ENCODE data around the gene SUPT3H. TPM values are rescaled to one million over a fixed set of nuclear protein-coding genes. Genes with fewer than 3 reads are reported as not detected.

Gene SUPT3H
- total and polyA plus RNA-seq, 2 donors (not counting 1 experiment from before 2014, with no cell fraction given): 5.5 to 12.4 TPM

GRCh38 chr6:45185403-45186251, 192.1 kb downstream of the SUPT3H start:
- ATAC-seq (ENCODE audit: low read depth) (no peak), DNase-seq (no peak)
- intact Hi-C loops (cut with micrococcal nuclease): no loop called here
- Histone ChIP-seq H3K36me3 (replicated peaks in 1 of 2; ENCODE audit: control extremely low read depth in 1 of 2, control insufficient read depth in 1 of 2, extremely low read depth in 1 of 2, insufficient read depth in 2 of 2, low read length in 1 of 2) (no peaks in the 10 kb centered on the region), H3K9me3 (ENCODE audit: control extremely low read depth in 1 of 3, control insufficient read depth in 2 of 3, insufficient read depth in 1 of 3, low read length in 2 of 3) (peaks cover 0 to 3% (median 0%) of the 10 kb centered on the region in 3 donors), H3K4me1 (ENCODE audit: control insufficient read depth in 2 of 2, insufficient read depth in 2 of 2, low read length in 2 of 2) (no peaks in the 10 kb centered on the region), H4K20me1 (ENCODE audit: control insufficient read depth, insufficient read depth, low read length, poor library complexity, severe bottlenecking) (no peaks in the 10 kb centered on the region), H3K4me3 (ENCODE audit: control extremely low read depth in 1 of 5, extremely low read depth in 1 of 5, insufficient read depth in 1 of 5, low read depth in 2 of 5, low read length in 4 of 5) (no peak overlapping the region), H3K4me2 (replicated peaks; ENCODE audit: low read depth, low read length, poor library complexity, severe bottlenecking) (no peak overlapping the region), H3K27me3 (replicated peaks in 1 of 4; ENCODE audit: control extremely low read depth in 1 of 4, control insufficient read depth in 3 of 4, insufficient read depth in 4 of 4, low read length in 3 of 4) (no peaks in the 10 kb centered on the region), H3K27ac (ENCODE audit: low read length in 2 of 2) (no peak overlapping the region), H3K79me2 (ENCODE audit: control insufficient read depth, insufficient read depth, low read length) (no peaks in the 10 kb centered on the region), H3K9ac (ENCODE audit: low read length) (no peak overlapping the region), H2AFZ (ENCODE audit: insufficient read depth, low read depth, low read length, poor library complexity, severe bottlenecking) (no peak overlapping the region)
- no peaks in the 10 kb centered on the region for H3K27me3 Mint-ChIP-seq
- WGBS (ENCODE audit: insufficient coverage): 83% methylated on average over 2 of the region's 2 CpGs
- no peak overlapping the region for H3K4me3 Mint-ChIP-seq
- ChIA-PET CTCF (no interaction called here), POLR2A (no interaction called here)
- H3K9me3 Mint-ChIP-seq (ENCODE audit: insufficient read depth): no peaks in the 10 kb centered on the region
- no peak for TF ChIP-seq EZH2 (IDR thresholded peaks at IDR 0.05; ENCODE audit: borderline replicate concordance, insufficient read depth, low read depth, low read length, poor library complexity, severe bottlenecking)
- TF ChIP-seq, protein P1, sequence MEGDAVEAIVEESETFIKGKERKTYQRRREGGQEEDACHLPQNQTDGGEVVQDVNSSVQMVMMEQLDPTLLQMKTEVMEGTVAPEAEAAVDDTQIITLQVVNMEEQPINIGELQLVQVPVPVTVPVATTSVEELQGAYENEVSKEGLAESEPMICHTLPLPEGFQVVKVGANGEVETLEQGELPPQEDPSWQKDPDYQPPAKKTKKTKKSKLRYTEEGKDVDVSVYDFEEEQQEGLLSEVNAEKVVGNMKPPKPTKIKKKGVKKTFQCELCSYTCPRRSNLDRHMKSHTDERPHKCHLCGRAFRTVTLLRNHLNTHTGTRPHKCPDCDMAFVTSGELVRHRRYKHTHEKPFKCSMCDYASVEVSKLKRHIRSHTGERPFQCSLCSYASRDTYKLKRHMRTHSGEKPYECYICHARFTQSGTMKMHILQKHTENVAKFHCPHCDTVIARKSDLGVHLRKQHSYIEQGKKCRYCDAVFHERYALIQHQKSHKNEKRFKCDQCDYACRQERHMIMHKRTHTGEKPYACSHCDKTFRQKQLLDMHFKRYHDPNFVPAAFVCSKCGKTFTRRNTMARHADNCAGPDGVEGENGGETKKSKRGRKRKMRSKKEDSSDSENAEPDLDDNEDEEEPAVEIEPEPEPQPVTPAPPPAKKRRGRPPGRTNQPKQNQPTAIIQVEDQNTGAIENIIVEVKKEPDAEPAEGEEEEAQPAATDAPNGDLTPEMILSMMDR (IDR thresholded peaks at IDR 0.05): no peak
- H3K27ac Mint-ChIP-seq: no peak overlapping the region
- H3K4me1 Mint-ChIP-seq: peaks cover 3% of the 10 kb centered on the region

GRCh38 chr6:45184937-45185336, 192.8 kb downstream of the SUPT3H start:
- Histone ChIP-seq H3K4me3 (ENCODE audit: control extremely low read depth in 1 of 5, extremely low read depth in 1 of 5, insufficient read depth in 1 of 5, low read depth in 2 of 5, low read length in 4 of 5) (no peak overlapping the region), H3K27ac (ENCODE audit: low read length in 2 of 2) (no peak overlapping the region), H3K36me3 (replicated peaks in 1 of 2; ENCODE audit: control extremely low read depth in 1 of 2, control insufficient read depth in 1 of 2, extremely low read depth in 1 of 2, insufficient read depth in 2 of 2, low read length in 1 of 2) (no peaks in the 10 kb centered on the region), H3K79me2 (ENCODE audit: control insufficient read depth, insufficient read depth, low read length) (no peaks in the 10 kb centered on the region), H3K9ac (ENCODE audit: low read length) (no peak overlapping the region), H3K4me2 (replicated peaks; ENCODE audit: low read depth, low read length, poor library complexity, severe bottlenecking) (no peak overlapping the region), H3K4me1 (ENCODE audit: control insufficient read depth in 2 of 2, insufficient read depth in 2 of 2, low read length in 2 of 2) (no peaks in the 10 kb centered on the region), H3K27me3 (replicated peaks in 1 of 4; ENCODE audit: control extremely low read depth in 1 of 4, control insufficient read depth in 3 of 4, insufficient read depth in 4 of 4, low read length in 3 of 4) (no peaks in the 10 kb centered on the region), H3K9me3 (ENCODE audit: control extremely low read depth in 1 of 3, control insufficient read depth in 2 of 3, insufficient read depth in 1 of 3, low read length in 2 of 3) (peaks cover 0 to 3% (median 0%) of the 10 kb centered on the region in 3 donors), H4K20me1 (ENCODE audit: control insufficient read depth, insufficient read depth, low read length, poor library complexity, severe bottlenecking) (no peaks in the 10 kb centered on the region), H2AFZ (ENCODE audit: insufficient read depth, low read depth, low read length, poor library complexity, severe bottlenecking) (no peak overlapping the region)
- no peaks in the 10 kb centered on the region for H3K9me3 Mint-ChIP-seq (ENCODE audit: insufficient read depth)
- DNase-seq (no peak), ATAC-seq (ENCODE audit: low read depth) (no peak)
- intact Hi-C loops (cut with micrococcal nuclease): no loop called here
- no peak overlapping the region for H3K27ac Mint-ChIP-seq
- H3K4me3 Mint-ChIP-seq: no peak overlapping the region
- 100% methylated on average over 2 of the region's 4 CpGs for WGBS (ENCODE audit: insufficient coverage)
- TF ChIP-seq EZH2 (IDR thresholded peaks at IDR 0.05; ENCODE audit: borderline replicate concordance, insufficient read depth, low read depth, low read length, poor library complexity, severe bottlenecking): no peak
- TF ChIP-seq, protein P1 (IDR thresholded peaks at IDR 0.05): no peak
- CTCF ChIA-PET: no interaction called here
- peaks cover 3% of the 10 kb centered on the region for H3K4me1 Mint-ChIP-seq
- POLR2A ChIA-PET: no interaction called here
- no peaks in the 10 kb centered on the region for H3K27me3 Mint-ChIP-seq

All from B cell (primary cell).